Glomerular visceral epithelial cell (primary cell): ENCODE data around the gene TIMM22.
"Not testable (repeated sequence)": the region's sequence is repeated elsewhere in the genome, so short reads cannot be mapped to it uniquely, and the experiment has no call there.

Experiments
- DNase-seq: peaks from one replicate; pipeline ENCODE4 v3.0.0-alpha.2; 2016; ENCODE audit errors: extremely low spot score

The TIMM22 gene

DNA sequence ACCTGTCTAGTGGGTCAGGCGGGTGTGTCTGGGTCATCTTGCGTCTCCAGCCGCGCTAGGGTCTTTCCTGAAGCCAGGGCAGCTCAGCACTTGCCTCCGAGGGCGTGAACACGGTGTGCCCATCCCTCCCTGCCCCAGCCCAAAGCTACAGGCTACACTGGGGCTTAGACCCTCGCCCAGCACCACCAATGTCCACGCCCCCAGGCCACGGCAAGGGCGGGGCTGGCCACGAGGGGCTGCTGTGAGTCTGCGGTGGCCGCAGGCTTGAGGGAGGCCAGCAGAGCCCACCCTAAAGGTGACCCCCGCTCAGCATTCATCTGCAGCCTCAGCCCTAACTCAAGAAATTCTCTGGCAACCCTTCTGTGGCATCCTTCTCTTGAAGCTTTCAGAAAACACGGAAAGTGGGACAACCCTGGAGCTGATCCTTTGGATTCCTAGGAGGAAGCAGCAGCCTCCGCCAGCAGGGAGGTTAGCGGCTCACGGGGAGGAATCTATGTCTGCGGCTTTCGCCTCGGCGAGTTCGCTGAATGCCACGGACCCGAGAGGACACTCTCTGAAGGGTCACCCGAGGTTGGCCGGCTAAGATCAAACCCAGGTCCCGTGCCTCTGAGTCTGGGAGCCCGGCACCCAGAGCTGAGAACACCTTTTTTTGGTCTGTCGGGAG lies 41.7 kb downstream of the TIMM22 start:
- no peak for DNase-seq

DNA sequence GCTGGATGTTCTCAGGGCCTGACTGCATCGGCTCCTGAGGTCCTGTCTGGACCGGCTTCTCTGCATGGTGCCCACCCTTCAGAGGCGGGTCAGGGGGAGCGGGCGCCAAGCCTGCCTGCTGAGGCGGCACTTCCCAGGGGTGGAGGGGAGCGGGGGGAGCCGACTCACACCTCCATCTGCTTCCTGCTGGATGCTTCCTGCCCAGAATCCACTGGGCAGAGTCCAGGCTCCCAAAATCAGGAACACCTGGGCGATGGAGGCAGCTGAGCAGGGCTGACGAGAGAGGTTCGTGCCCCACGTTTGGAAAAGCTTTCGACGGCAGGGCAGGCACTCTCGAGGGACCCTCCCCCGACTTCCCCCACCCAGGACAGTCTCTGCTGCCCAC lies 42.2 kb downstream of the TIMM22 start:
- DNase-seq = no peak

DNA sequence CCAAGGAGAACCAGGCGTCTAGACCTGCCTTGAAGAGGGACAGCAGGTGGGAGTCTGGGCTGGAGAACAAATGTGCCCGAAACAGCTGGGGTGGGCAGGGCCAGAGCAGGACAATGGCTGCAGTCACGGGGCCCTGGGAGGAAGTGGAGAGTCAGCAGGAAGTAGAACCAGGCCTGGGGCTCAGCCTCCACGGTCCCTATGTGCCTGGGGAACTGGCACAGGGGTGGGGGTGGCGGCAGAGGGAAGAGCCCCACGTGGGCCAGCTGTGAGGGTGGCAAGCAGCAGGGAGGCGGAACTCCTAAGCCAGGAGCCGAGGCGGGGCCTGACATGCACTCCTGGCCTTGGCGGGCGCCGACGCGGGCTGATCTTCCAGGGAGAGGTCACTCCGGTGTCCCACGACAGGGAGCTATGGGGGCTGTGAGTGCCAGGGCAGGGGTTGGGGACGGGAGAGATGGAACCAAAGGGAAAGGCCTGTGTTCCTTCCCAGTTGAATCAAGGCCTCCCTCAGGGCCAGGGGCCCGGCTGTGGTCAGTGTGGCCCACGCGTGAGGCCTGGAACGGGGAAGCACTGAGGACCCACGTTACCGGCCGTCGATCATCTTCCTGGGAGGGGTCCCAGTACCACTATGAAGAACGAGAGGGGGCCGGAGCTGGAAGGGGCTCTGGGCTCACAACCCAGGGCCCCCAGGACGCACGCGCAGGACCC lies 42.7 kb downstream of the TIMM22 start:
- DNase-seq = no peak

DNA sequence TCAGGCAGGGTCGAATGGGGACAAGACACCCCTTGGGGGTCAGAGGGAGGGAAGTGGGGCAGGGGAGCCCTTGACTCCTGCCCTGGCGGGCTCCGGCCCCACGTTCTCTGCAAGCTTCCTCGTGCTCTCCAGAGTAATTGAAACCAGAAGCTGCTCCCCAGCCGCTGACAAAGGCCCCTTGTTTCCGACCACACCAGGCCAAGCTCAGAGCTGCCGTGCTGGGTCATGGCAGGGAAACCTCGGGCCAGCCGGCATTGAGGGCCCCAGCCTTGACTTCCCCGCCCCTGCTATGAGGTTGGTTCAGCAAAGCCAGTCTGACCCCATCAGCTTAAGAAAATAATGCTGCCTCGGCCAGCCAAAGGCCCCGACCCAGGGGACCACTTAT lies 43.3 kb downstream of the TIMM22 start:
- DNase-seq = no peak

DNA sequence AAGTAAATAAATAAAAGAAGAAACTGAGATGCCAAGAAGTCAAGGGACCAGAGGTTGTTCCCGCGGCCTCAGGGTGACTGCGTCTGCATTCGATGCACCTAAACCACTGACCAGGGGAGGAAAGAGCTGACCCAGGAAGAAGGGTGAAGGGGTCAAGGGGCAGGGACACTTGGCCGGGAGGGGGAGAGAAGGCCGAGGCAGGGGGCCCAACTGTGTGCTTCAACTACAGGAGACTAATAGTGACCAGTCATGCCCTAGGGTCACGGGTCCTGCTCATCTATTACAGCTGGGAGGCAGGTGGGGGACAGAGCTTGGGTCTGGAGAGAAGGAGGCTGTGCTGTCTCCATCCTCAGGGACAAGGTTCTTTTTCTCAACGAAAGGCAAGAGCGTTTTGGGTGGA lies 44.8 kb downstream of the TIMM22 start:
- DNase-seq = no peak

DNA sequence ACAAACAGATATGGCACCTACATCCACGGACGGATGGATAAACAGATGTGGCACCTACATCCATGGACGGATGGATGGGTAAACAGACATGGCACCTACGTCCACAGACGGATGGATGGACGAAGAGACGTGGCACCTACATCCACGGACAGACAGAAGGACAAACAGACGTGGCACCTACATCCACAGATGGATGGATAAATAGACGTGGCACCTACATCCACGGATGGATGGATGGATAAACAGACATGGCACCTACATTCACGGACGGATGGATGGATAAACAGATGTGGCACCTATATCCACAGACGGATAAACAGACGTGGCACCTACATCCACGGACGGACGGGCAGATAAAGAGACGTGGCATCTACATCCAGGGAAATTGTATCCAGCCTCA lies 45.6 kb downstream of the TIMM22 start:
- DNase-seq = no peak

DNA sequence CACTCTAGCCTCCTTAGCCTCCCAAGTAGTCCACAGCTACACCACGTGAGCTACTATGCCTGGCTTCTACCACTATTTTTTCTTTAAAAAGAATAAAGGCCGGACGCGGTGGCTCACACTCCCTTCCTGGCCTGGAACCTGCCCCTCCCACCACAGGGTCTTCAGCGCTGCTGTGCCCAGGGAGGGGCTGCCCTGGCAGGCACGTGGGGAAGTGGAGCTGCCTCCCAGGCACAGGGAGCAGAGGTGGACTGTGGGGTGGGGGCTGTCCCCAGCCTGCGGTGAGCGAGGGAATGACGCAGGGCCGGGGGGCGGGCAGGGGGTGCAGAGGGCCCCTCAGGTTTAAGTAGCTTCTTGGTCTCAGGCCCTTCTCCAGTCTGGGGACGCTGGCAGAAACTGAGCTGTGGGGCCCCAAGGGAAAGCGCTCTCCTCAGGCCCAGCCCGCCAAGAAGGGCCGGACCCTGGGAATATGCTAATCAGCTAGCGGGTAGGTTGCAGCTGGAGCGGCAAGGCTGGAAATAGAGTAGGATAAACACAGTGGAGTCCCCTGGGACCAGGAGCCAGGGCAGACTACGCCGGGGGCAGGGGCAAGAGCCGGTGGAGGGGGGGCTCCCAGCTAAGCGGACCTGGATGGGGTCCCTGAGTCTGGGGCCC lies 46.8 kb downstream of the TIMM22 start:
- no peak for DNase-seq

- not testable (repeated sequence) for DNase-seq
Observed at GRCh38 chr17:1044387-1045009, 47.6 kb downstream of the TIMM22 start.

GRCh38 chr17:1045456-1045855 lies 48.5 kb downstream of the TIMM22 start:
- DNase-seq = no peak

DNA sequence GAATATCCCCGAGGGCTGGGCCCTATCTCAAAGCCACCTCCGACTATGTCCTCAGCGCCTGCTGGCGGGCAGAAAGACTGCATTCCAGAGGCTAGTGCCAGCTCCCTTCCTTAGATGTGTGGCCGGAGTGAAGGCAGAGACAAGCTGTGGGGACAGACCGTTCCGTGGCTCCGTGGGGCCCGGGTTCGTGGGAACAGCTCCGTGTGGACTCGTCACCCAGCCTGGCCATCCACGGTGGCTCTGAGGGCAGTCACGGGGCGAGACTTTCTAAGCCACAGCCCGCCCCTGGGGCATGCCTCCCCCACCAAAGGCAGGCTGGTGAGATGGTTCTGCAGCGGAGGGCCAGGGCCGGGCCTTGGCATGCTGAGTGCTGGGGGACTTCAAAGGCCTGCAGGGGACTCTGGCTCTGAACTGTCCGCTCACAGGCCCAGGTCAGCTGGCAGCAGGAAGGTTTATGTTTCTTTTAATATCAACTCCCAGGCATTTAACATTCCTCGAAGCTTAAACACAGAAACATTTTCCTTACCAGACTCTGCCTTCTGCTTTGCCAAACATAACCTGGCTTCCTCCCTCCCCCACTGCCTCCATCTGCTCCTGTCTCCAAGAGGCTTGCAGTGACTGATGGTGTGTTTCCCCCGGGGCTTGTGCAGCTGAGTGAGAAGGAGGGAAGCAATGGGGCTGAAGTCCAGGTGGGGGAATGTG lies 50.4 kb downstream of the TIMM22 start:
- no peak for DNase-seq

DNA sequence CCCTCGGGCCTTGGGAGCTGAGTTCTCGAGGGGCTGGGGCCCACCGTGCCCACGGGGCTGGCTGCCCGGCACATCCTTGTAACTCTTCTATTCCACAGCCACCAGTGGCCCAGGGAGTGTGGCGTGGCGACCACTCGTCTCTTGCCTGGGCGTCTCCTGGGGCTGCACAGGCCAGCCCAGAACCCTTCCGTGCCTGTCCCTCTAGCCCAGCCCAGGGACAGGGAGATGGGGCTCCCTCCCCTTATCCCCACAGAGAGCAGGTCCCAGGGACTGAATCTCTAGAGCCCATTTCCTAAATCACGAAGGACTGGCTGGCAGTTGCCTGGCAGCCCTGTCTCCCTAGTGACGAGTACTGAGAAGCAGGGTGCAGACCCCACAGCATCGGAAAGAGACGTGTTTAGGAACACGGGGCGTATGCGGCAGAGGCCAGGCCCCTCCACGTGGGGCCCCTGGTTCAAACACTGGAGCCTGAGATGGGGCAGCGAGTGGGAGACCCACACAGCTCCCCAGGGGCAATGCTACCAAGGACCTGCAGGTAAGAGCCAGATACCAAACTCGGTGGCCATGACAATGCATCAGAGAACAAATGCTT lies 51.0 kb downstream of the TIMM22 start:
- no peak for DNase-seq

- not testable (repeated sequence) for DNase-seq
Observed at GRCh38 chr17:1048516-1049115, 51.7 kb downstream of the TIMM22 start.

GRCh38 chr17:1049446-1050225 lies 52.7 kb downstream of the TIMM22 start:
- no peak for DNase-seq

DNA sequence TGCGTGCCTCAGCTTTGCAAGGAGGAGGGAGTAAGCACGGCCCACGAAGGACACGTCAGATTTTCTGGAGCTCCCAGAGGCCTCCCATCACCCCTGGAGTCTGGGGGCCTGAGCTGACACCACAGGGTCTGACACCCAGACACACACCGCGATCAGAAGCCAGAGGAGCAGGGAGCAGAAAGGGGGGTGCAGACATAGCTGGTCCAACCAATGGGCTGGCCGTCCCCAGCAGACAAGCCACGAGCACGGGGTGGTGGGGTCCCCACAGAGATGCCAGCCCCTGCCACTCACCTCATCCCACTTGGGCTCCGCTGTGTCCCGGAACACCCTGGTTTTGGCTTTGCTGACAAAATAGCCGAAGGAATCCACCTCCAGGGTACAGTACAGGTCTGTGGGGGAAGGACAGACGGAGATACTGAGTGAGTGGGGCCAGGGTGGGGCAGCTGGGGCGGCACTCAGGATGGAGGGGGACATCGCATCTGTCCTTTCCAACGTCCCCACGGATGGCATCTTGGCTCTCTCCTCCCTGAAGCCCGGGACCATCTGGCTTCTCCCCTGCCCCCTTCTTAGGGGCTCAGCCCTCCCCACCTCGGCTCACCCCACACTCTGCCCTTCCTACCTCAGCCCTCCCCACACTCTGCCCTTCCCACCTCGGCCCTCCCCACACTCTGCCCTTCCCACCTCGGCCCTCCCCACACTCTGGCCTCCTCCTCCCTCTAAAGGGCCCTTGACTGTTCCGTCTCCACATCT lies 53.5 kb downstream of the TIMM22 start:
- no peak for DNase-seq

DNA sequence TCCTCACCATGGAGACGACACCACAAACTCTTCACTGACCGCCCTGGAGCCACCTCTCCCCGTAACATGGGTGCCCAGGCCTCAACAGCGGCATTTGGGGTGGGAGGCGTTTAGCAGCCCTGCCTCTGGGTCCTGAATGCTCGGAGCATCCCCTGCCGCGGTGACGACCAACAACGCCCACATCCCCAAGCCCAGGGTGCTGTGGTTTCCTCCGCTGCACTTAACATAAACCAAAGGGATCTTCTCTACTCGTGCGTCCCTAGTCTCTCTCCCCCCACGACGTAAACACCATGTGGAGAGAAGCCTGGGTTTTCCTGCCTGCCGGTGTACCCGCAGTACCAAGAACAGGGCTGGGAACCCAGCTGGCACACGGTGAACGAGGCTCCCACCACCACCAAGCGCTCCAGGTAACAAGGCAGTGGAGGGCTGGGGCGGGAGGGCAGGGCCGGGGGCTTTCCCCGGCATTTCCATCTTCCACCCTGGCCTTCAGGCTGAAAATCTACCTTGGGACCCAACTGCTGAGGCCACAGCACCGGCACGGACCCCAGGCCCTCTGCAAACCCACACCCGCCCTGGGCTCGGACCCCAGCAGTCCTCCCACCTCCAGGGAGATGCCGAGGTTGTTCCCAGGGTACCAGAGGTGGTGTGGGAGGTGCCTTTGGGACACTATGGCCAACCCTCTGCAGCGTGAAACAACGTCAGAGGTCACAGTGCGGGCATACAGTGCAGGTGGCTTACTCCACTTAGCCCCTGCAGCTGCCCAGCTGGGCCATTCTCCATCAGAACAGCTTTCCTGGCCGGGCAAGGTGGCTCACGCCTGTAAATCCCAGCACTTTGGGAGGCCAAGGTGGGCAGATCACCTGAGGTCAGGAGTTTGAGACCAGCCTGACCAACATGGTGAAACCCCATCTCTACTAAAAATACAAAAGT lies 54.3 kb downstream of the TIMM22 start:
- DNase-seq = no peak
